GM10266 (cell line): Measurements from ENCODE around the gene MARCHF4.
A peak's percentile ranks its signal among the peaks of the same experiment; 100 is the strongest.

ENCODE experiments used
- DNase-seq: peaks from one replicate; pipeline ENCODE4 v3.0.0; 2012; ENCODE audit errors: extremely low spot score
- TF ChIP-seq, protein P1 (sequence below): IDR thresholded peaks from 2 replicates; pipeline ENCODE4 v1.5.1; 2012; ENCODE audit warnings: mild to moderate bottlenecking, low read depth; ENCODE audit not compliant: control insufficient read depth, insufficient read depth; ENCODE audit errors: missing control alignments

The MARCHF4 gene, protein sequence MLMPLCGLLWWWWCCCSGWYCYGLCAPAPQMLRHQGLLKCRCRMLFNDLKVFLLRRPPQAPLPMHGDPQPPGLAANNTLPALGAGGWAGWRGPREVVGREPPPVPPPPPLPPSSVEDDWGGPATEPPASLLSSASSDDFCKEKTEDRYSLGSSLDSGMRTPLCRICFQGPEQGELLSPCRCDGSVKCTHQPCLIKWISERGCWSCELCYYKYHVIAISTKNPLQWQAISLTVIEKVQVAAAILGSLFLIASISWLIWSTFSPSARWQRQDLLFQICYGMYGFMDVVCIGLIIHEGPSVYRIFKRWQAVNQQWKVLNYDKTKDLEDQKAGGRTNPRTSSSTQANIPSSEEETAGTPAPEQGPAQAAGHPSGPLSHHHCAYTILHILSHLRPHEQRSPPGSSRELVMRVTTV

DNA sequence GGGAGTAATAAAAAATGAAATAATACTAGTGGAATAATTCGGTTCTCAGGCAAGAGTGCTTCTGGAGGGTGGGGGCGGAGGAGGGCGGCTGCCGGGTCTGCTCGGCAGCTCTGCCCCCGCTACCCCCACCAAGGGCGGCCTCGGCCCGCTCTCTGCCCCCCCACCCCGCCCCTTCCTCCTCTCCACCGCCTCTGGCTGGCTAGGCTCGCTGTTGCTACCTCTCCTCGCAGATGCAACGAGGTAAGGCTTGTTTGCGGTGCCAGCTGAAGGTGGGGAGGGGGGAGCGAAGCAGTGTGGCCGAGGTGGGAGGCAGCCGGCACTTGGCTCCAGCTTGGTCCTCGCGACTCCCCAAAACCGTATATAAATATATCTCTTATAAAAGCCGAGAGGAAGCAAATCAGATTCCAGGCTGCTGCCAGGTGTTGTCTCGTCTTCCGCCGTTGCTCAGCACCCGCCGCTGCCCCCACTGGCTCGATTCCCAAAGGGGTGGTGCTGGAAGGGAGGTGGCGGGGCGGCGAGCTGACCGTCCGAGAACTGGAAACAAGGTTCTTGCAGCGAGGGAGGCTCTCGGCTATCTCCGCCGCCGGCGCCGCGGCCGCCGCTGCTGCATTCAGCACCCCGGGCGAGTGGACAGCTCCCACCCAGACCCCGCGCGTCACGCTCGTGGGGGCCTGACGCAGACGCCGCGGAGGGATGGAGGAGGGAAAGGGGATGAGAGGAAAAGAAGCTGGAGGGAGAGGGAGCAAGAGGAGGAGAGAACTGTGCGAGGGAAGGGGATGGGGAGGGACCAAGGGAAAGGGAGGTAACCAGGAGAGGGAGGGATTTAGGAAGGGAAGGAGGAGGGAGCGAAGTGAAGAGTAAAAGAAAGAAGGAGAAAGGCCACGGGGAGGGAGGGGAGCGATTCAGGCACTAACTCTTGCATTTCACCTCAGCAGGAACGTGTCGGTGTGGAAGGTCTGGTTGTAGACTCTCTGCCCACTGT is at the start of gene MARCHF4:
Gene MARCHF4, minus strand, starts transcription at position 763 of the 982 bp plus-strand sequence. CDS start 2,223 bp downstream, outside the sequence.
- TF ChIP-seq, protein P1, sequence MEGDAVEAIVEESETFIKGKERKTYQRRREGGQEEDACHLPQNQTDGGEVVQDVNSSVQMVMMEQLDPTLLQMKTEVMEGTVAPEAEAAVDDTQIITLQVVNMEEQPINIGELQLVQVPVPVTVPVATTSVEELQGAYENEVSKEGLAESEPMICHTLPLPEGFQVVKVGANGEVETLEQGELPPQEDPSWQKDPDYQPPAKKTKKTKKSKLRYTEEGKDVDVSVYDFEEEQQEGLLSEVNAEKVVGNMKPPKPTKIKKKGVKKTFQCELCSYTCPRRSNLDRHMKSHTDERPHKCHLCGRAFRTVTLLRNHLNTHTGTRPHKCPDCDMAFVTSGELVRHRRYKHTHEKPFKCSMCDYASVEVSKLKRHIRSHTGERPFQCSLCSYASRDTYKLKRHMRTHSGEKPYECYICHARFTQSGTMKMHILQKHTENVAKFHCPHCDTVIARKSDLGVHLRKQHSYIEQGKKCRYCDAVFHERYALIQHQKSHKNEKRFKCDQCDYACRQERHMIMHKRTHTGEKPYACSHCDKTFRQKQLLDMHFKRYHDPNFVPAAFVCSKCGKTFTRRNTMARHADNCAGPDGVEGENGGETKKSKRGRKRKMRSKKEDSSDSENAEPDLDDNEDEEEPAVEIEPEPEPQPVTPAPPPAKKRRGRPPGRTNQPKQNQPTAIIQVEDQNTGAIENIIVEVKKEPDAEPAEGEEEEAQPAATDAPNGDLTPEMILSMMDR: no peak
- DNase-seq: peak; percentile 65

DNA sequence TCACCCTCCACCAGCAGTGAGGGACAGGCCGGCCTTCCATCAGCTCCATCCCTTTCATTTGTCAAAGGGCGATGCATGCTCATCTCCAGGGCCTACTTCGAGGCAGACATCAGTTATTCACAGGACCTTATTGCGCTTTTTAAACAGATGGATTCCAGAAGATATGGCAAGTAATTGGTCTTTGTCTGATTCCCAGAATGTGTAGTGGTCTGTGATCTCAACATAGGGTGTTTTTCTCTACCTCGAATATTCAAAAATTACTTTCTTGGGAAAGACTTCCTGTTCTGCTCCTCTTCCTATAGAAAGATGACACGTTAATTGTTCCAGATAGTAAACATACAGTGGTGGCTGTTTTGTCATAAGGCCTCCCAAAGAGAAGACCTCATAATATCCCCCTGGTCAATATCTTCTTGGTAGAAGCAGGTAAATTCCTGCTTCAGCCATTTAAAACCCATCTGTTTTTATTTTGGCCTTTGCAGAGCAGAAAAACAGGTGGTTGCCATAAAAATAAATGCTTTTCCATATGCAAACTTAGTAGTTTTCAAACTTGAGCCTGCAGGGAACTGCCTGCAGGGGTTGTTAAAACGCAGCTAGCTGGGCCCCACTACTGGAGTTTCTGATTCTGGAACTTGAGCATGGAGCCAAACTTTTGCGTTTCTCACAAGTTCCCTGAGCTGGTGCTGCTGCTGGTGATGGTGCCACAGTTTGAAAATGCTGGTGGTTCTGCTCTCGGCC is 48.3 kb upstream of the MARCHF4 start:
- DNase-seq: no peak
- TF ChIP-seq, protein P1: no peak

DNA sequence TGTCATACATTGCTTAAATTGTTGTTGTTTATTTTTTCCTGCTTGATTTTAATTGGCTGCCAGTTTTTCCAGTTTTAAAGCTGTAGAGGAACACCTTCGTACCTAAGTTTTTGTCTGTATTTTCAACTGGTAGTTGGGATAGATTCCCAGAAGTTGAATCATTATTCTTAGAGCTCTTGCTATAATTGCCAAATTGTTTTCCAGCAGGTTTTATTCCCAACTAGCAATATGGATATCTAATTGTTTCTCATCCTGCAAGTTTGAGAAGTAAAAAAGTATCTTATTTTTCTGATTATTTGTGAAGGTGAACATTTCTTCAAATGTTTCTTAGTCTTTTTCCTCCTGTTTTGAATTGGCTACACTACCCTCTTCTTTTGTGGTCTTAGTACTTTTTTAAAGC is 46.7 kb upstream of the MARCHF4 start:
- TF ChIP-seq, protein P1: no peak
- DNase-seq: no peak

DNA sequence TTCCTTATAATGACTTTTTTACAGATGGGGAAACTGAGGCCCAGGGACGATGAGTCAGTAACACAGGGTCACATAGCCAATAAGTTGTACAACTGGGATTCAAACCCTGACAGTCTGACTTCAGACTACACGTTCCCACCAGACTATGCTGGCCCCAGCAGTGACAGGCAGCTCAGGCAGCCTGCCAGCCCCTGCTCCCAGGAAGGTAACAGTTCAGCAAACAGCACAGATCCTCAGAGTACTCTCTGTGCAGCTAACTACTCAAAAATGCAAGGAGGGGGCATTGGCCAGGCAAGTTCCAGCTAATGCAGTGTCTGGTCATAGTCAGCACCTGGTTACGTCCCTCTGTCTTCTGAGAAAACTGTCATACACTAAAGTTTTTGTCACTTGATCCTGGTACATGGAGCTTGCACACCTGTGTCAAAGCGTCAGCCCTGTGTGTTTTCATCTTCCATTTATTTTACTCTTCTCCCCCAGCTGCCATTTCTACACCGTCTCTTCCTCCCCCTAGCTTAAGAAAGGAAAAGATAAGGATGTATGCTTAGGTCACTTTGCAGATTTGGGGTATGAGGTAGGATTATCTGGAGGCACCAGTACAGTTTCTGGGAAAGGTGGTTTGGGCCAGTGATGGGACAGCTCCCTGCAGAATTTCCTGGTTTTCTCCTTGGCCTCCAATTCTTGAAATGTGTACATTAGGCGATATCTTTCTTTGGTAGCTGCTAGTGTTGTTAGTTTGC is 44.5 kb upstream of the MARCHF4 start:
- TF ChIP-seq, protein P1: no peak
- no peak for DNase-seq

DNA sequence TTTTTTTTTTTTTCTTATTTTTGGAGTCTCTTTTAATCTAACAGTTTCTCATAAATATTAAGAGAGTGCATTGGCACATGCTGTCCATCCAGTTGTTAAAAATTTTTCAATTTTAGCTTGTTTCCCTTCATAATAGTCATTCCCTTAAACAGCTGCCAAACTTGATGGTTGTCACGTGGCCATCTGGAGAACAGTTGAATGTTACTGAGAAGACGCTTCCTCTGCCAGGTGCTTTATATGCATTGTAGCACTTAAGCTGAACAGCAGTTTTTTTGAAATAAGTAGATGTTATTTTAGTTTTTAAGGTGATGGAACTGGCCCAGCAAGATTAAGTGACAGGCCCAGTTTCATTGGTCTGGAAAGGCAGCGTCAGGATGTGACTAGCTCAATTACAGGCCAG is 43.3 kb upstream of the MARCHF4 start:
- DNase-seq: no peak
- TF ChIP-seq, protein P1: no peak

DNA sequence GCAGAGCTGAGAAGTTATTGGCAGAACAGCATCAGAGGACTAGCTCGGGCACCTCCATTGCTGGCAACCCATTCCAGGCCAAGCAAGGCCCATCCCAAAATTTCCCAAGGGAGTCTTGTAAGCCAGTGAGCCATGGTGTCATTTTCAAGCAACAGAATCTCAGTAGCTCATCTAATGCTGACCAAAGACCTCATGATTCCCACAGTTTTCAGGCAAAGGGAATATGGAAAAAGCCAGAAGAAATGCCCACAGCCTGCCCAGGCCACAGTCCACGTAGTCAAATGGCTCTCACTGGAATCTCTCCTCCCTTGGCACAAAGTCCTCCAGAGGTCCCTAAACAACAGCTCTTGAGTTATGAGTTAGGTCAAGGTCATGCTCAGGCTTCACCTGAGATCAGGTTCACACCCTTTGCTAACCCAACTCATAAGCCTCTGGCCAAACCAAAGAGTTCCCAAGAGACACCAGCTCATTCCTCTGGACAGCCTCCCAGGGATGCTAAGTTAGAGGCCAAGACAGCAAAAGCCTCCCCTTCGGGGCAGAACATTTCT is 42.6 kb upstream of the MARCHF4 start:
- TF ChIP-seq, protein P1: no peak
- no peak for DNase-seq
